ENCODE data around the gene BMS1. TPM values are rescaled to one million over a fixed set of nuclear protein-coding genes. Genes with fewer than 3 reads are reported as not detected.

Gene BMS1
- total RNA-seq, 1 experiment from 2014 or later = 44.2 TPM

- Histone ChIP-seq H2BK5ac (ENCODE audit: insufficient read length, low read length) (no peak overlapping the region), H3K23me2 (ENCODE audit: insufficient read length, low read depth, low read length, poor library complexity, severe bottlenecking) (no peaks in the 10 kb centered on the region), H3K4me1 (ENCODE audit: insufficient read depth, low read length) (no peaks in the 10 kb centered on the region), H2BK20ac (ENCODE audit: low read depth, low read length, poor library complexity, severe bottlenecking) (no peak overlapping the region), H3K4me2 (ENCODE audit: insufficient read depth, insufficient read length, low read length) (no peak overlapping the region), H3K9me3 (ENCODE audit: control insufficient read depth, low read depth, low read length) (no peaks in the 10 kb centered on the region), H3K79me2 (ENCODE audit: insufficient read depth, low read length) (no peaks in the 10 kb centered on the region), H2AK5ac (ENCODE audit: insufficient read length, low read length) (no peak overlapping the region), H3K27me3 (ENCODE audit: insufficient read depth, low read length) (no peaks in the 10 kb centered on the region), H3K9ac (ENCODE audit: extremely low read depth, insufficient read length, low read length) (no peak overlapping the region), H2BK15ac (ENCODE audit: low read depth, low read length) (no peak overlapping the region), H3K23ac (ENCODE audit: insufficient read length, low read depth, low read length) (no peak overlapping the region), H2BK12ac (ENCODE audit: insufficient read length, low read depth, low read length) (no peak overlapping the region), H3K18ac (ENCODE audit: insufficient read length, low read depth, low read length) (no peak overlapping the region), H3K4ac (ENCODE audit: low read depth, low read length) (no peak overlapping the region), H3K14ac (ENCODE audit: insufficient read depth, low read length) (no peak overlapping the region), H3K79me1 (ENCODE audit: insufficient read depth, low read depth, low read length, poor library complexity, severe bottlenecking) (no peaks in the 10 kb centered on the region), H3K56ac (ENCODE audit: insufficient read length, low read depth, low read length) (no peak overlapping the region), H2BK120ac (ENCODE audit: low read depth, low read length, poor library complexity, severe bottlenecking) (no peak overlapping the region), H4K91ac (ENCODE audit: insufficient read length, low read depth, low read length) (no peak overlapping the region), H4K5ac (ENCODE audit: insufficient read length, low read depth, low read length) (no peak overlapping the region), H3K27ac (ENCODE audit: insufficient read length, low read depth, low read length) (no peak overlapping the region), H2AFZ (ENCODE audit: low read length) (no peak overlapping the region), H4K20me1 (ENCODE audit: control insufficient read depth, insufficient read depth, insufficient read length) (no peaks in the 10 kb centered on the region), H4K8ac (replicated peaks; ENCODE audit: insufficient read length, low read depth, low read length) (no peak overlapping the region), H3T11ph (ENCODE audit: low read length) (no peak overlapping the region)
- TF ChIP-seq CTCF (conservative IDR thresholded peaks at IDR 0.05) = no peak
- Mint-ChIP-seq H3K27me3 (ENCODE audit: low read depth) (peaks cover 9% of the 10 kb centered on the region), H3K9me3 (peaks cover 3 to 5% of the 10 kb centered on the region in 2 experiments; a peak in 2 of 5 replicates), H3K4me3 (no peak overlapping the region), H3K4me1 (peaks cover 22 to 24% of the 10 kb centered on the region in 2 experiments), H3K27ac (no peak overlapping the region; a peak in 1 of 7 replicates), H3K36me3 (ENCODE audit: insufficient read depth in 1 of 3, low read depth in 3 of 3) (no peaks in the 10 kb centered on the region)
- DNase-seq = no peak
- no CpG with 5 or more reads among the region's 18 CpGs for WGBS (ENCODE audit: extremely low coverage, insufficient read length, low lambda C conversion rate)
Measured at GRCh38 chr10:42865716-42866114, 83.1 kb downstream of the BMS1 start.
